ENCODE data around the gene POLD2.

The POLD2 gene

GRCh38 chr7:44152971-44153947 is 29.9 kb upstream of the POLD2 start:
- no peak for DNase-seq (ENCODE audit: low read depth in 2 of 2)

- no peak for DNase-seq (ENCODE audit: low read depth in 2 of 2)
Measured at GRCh38 chr7:44151956-44152355, 28.6 kb upstream of the POLD2 start.

GRCh38 chr7:44150966-44151941 is 27.9 kb upstream of the POLD2 start:
- DNase-seq (ENCODE audit: low read depth in 2 of 2): no peak

GRCh38 chr7:44150466-44150832 is 27.1 kb upstream of the POLD2 start:
- DNase-seq (ENCODE audit: low read depth in 2 of 2): no peak

GRCh38 chr7:44149571-44150465 is 26.5 kb upstream of the POLD2 start:
- DNase-seq (ENCODE audit: low read depth in 2 of 2): no peak

GRCh38 chr7:44148961-44149536 is 25.7 kb upstream of the POLD2 start:
- no peak for DNase-seq (ENCODE audit: low read depth in 2 of 2)

GRCh38 chr7:44148166-44148565 is 24.8 kb upstream of the POLD2 start:
- DNase-seq (ENCODE audit: low read depth in 2 of 2): no peak

- no peak for DNase-seq (ENCODE audit: low read depth in 2 of 2)
Measured at GRCh38 chr7:44147026-44147991, 24.0 kb upstream of the POLD2 start.

- DNase-seq (ENCODE audit: low read depth in 2 of 2): peak; percentile 25 to 52
Measured at GRCh38 chr7:44145969-44146911, 22.9 kb upstream of the POLD2 start.

- peak; percentile 24 to 43 for DNase-seq (ENCODE audit: low read depth in 2 of 2)
Measured at GRCh38 chr7:44145479-44145968, 22.2 kb upstream of the POLD2 start.

GRCh38 chr7:44144968-44145478 is 21.7 kb upstream of the POLD2 start:
- DNase-seq (ENCODE audit: low read depth in 2 of 2): no peak

- DNase-seq (ENCODE audit: low read depth in 2 of 2): no peak
Measured at GRCh38 chr7:44144426-44144967, 21.1 kb upstream of the POLD2 start.

- DNase-seq (ENCODE audit: low read depth in 2 of 2): no peak
Measured at GRCh38 chr7:44143646-44144250, 20.4 kb upstream of the POLD2 start.

GRCh38 chr7:44142028-44142427 is 18.7 kb upstream of the POLD2 start:
- DNase-seq (ENCODE audit: low read depth in 2 of 2): no peak

- no peak for DNase-seq (ENCODE audit: low read depth in 2 of 2)
Measured at GRCh38 chr7:44141221-44141850, 18.0 kb upstream of the POLD2 start, which contains the start of gene MYL7. MYL7 (minus strand) TSS chr7:44141332; CDS start chr7:44141305, 27 bp downstream.

- no peak for DNase-seq (ENCODE audit: low read depth in 2 of 2)
Measured at GRCh38 chr7:44140341-44140740, 17.0 kb upstream of the POLD2 start.
